ENCODE results near the gene ABCA2. TPM values are rescaled to one million over a fixed set of nuclear protein-coding genes. Genes with fewer than 3 reads are reported as not detected.

Gene ABCA2
- total and polyA plus RNA-seq, 9 of the 15 experiments (the other 6 are each of a cell fraction or from before 2014, with no cell fraction given), result 0.69 to 16.3 (median 6.1) TPM; not detected in 2

DNA sequence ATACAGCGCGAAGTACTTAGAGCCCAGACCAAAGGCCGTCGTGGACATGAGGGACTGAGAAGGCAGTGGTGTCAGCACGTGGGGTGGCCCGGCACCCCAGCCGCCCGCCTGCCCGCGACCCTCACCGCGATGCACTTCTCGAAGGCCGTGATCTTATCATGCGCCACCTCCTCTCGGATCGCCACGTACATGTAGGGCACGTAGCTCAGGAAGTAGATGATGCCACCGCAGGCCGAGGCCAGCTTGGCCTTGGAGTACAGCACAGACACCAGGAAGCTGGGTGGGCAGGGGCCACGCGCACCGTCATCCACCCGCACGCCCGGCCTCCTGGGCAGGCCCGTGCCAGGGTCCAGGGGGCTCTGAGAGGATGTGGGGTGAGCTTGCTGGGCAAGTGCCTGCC, 11.0 kb downstream of the ABCA2 start:
- CTCF ChIA-PET (ENCODE audit: low intra/inter-chr PET ratio), result no interaction called here
- FAIRE-seq, result no peak

More for the DNA sequence above, 11.0 kb downstream of the ABCA2 start:
- POLR2A ChIA-PET, result no interaction called here
- H3K9me1 ChIP-seq (ENCODE audit: control insufficient read depth, insufficient read depth, low read length), result no peaks in the 10 kb centered on the region
- DNase-seq (ENCODE audit: extremely low read depth in 1 of 4, low spot score in 3 of 4), result no peak
- in situ Hi-C loops (cut with MboI) (no loop called here), intact Hi-C loops (cut with micrococcal nuclease) (no loop called here)
- H2AFZ ChIP-seq (ENCODE audit: low read depth, low read length), result no peak overlapping the region
- no peak for ATAC-seq
- H3K4me3 ChIP-seq, result no peak overlapping the region
- H3K27me3 ChIP-seq (ENCODE audit: control insufficient read depth in 2 of 2, insufficient read depth in 2 of 2, low read length in 2 of 2), result no peaks in the 10 kb centered on the region
- TF ChIP-seq ZNF324 (CRISPR knock-in tag; IDR thresholded peaks at IDR 0.05) (no peak), SMARCB1 (IDR thresholded peaks at IDR 0.05; ENCODE audit: insufficient read length, low read depth) (no peak), SUPT5H (IDR thresholded peaks at IDR 0.05) (no peak), ZC3H4 (CRISPR knock-in tag; IDR thresholded peaks at IDR 0.05; ENCODE audit: borderline replicate concordance) (peak; percentile 45; the same call in 1 of the 2 replicates), HNRNPL (IDR thresholded peaks at IDR 0.05; ENCODE audit: low read depth, low read length) (0 out of 2 replicates have a peak, but pooled peaks have one; percentile 25)
- TF ChIP-seq, protein P1, sequence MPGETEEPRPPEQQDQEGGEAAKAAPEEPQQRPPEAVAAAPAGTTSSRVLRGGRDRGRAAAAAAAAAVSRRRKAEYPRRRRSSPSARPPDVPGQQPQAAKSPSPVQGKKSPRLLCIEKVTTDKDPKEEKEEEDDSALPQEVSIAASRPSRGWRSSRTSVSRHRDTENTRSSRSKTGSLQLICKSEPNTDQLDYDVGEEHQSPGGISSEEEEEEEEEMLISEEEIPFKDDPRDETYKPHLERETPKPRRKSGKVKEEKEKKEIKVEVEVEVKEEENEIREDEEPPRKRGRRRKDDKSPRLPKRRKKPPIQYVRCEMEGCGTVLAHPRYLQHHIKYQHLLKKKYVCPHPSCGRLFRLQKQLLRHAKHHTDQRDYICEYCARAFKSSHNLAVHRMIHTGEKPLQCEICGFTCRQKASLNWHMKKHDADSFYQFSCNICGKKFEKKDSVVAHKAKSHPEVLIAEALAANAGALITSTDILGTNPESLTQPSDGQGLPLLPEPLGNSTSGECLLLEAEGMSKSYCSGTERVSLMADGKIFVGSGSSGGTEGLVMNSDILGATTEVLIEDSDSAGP (CRISPR knock-in tag; IDR thresholded peaks at IDR 0.05), result no peak
- TF ChIP-seq, protein P2, sequence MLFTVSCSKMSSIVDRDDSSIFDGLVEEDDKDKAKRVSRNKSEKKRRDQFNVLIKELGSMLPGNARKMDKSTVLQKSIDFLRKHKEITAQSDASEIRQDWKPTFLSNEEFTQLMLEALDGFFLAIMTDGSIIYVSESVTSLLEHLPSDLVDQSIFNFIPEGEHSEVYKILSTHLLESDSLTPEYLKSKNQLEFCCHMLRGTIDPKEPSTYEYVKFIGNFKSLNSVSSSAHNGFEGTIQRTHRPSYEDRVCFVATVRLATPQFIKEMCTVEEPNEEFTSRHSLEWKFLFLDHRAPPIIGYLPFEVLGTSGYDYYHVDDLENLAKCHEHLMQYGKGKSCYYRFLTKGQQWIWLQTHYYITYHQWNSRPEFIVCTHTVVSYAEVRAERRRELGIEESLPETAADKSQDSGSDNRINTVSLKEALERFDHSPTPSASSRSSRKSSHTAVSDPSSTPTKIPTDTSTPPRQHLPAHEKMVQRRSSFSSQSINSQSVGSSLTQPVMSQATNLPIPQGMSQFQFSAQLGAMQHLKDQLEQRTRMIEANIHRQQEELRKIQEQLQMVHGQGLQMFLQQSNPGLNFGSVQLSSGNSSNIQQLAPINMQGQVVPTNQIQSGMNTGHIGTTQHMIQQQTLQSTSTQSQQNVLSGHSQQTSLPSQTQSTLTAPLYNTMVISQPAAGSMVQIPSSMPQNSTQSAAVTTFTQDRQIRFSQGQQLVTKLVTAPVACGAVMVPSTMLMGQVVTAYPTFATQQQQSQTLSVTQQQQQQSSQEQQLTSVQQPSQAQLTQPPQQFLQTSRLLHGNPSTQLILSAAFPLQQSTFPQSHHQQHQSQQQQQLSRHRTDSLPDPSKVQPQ (CRISPR knock-in tag; IDR thresholded peaks at IDR 0.05; ENCODE audit: borderline replicate concordance), result no peak
- TF ChIP-seq, protein P3, sequence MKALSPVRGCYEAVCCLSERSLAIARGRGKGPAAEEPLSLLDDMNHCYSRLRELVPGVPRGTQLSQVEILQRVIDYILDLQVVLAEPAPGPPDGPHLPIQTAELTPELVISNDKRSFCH (CRISPR knock-in tag; IDR thresholded peaks at IDR 0.05), result no peak
- TF ChIP-seq, protein P3 (tag; IDR thresholded peaks at IDR 0.05), result no peak
- 0 out of 2 replicates have a peak, but pooled peaks cover 5% of the 10 kb centered on the region for H4K20me1 ChIP-seq (replicated peaks; ENCODE audit: control insufficient read depth, insufficient read depth, low read length)
- no peaks in the 10 kb centered on the region for H3K9me3 ChIP-seq (replicated peaks; ENCODE audit: control insufficient read depth, insufficient read depth, low read depth, low read length)
- no TSS peak for BruUV-seq (replicated peaks)
- no peaks in the 10 kb centered on the region for H3K79me2 ChIP-seq (ENCODE audit: control insufficient read depth, insufficient read depth, low read length)
- H3K36me3 ChIP-seq (ENCODE audit: control insufficient read depth, insufficient read depth, low read length), result no peaks in the 10 kb centered on the region
- no peak overlapping the region for H3K9ac ChIP-seq (ENCODE audit: insufficient read depth in 1 of 2, low read depth in 2 of 2, low read length in 2 of 2)
- no peak overlapping the region for H3K4me2 ChIP-seq (ENCODE audit: insufficient read depth, low read length)
- no peak overlapping the region for H3K27ac ChIP-seq (ENCODE audit: extremely low read depth, low read depth, low read length)
- 94% methylated on average over 26 of the region's 28 CpGs for WGBS (ENCODE audit: insufficient coverage, low coverage, missing lambda C conversion rate)
- peaks cover 0 to 74% of the 10 kb centered on the region in 2 experiments; a peak in 2 of 5 replicates for H3K4me1 ChIP-seq (replicated peaks in 1 of 2; ENCODE audit: control insufficient read depth in 2 of 2, insufficient read depth in 2 of 2, low read length in 2 of 2)
